NCI-H146 (cell line): ENCODE data around the gene NAV3.
"Not testable (repeated sequence)": the region's sequence is repeated elsewhere in the genome, so short reads cannot be mapped to it uniquely, and the experiment has no call there.

ENCODE experiments used
- DNase-seq: peaks from one replicate; lab custom pipeline; 2025; lab: John Stamatoyannopoulos, UW

The NAV3 gene

DNA sequence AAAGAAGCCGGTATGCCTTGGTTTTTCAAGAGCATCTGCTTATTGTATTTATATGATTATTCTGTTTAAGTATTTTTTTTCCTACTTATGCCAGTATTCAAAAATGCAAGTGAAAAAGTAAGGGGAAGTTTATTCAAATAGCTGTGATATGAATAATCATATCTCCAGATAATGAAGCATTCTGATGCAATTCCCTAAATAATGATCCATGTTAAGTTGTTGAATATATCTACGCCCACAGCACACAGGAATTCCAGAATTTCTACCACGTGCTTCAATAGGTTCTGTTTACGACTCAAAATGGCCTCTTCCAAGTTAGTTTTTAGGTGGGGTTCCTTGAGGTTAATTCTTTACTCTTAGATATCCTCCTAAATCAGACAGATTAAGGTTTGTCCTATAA, 208.3 kb downstream of the NAV3 start:
- DNase-seq = no peak

DNA sequence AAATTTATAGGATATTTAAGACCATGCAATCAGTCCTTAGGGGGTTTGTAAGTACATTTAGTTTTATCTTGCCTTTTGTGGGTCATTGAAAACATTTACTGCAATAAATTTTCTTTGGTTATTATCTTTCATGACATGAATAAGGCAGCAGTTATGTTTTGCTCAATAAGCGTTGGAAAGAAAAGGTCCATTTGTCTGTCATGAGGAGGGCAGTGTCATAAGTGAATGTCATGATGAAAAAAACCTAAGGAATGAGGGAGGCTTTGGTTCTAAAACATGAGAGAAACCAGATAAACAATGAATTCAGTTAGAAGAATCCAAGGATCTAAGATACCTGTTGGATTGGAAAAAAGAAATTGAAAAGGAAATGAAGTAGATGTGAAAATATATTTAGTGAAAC, 209.4 kb downstream of the NAV3 start:
- DNase-seq = no peak

- no peak for DNase-seq
Measured at GRCh38 chr12:78050790-78051189, 220.1 kb downstream of the NAV3 start.

GRCh38 chr12:78055545-78055944, 224.9 kb downstream of the NAV3 start:
- no peak for DNase-seq

DNA sequence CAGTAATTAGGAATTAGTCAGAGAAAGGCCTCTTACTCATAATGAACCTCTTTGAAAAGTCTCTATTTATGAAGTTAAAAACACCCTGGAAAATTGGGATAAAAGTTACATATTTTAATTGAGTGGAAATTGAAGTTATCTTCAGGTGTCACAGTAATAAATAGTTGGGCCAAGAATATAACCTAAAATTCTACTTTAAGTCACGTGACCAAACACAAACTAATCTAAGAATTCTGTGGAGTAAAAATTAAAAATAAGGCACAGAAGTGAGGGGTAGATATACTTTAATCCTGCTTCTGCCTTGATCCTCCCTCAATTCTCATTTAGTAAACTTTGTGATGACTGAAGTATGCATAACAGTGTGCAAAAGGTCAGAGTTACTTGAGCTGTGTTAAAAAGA, 226.4 kb downstream of the NAV3 start:
- DNase-seq = no peak

DNA sequence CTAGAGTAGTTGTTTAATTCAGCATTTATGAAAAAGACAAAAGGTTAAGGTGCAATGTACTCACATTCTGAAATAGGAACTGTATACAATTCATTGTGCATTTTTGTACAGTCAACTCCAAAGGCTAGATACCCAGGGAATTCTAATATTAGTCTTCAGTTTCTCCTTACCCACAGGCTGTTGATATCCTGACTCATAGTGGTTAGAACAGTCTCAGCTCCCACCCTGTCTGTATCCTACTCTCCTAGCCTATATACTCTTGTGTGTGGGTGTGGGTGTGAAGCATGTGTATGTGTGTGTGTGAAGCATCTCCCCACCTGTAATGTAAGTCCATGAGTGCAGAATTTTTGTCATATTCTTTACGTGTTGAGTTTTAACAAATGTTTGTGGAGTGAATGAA, 229.5 kb downstream of the NAV3 start:
- no peak for DNase-seq

DNA sequence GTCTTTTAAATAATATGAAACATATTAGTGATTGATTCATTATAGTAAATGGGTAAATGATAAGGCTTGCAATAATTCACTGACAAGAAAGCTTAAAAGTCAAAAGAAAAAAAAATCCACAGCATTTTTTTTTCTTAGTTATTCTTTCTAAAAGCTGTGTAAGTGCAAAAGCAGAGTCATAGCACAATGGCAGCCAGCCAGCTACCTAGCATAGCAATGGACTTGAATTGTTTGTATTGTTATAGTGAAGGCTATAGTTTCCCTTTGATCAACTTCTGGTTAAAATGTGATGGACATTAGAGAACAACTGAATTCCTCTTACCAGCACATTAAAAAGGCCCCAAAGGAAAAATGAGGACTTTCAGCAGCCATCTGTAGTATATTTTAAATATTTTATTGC, 232.1 kb downstream of the NAV3 start:
- DNase-seq = no peak

- DNase-seq = peak; percentile 28
Measured at GRCh38 chr12:78081590-78082314, 251.1 kb downstream of the NAV3 start.

DNA sequence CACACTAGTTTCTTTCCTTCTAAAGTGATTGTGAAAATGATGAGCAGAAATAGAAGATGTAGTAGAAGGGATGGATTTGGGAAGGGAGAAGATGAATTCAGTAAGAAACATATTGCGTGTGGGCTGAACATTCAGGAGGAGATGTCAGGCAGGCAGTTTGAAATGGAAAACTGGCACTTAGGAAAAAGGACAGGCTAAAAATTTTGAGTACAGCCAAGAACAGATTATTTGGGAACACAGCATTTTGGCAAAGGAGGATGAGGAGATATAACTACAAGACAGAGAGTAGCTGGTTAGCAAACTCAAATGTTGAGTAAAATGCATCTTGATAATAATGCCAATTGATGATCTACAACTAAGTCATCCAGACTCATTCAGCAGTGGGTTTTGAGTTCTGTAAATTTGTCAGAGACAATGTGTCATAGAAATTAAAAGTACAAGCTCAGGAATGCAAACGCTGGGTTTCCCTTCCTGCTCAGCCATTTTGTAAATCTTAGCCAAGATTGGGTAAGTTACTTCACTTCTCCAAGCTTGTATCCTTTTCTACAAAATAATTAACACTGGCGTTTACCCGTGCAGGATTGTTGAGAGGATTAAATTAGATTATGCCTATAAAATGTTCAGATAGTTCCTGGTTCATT, 255.0 kb downstream of the NAV3 start:
- DNase-seq = no peak

GRCh38 chr12:78086553-78087362, 256.1 kb downstream of the NAV3 start:
- DNase-seq = no peak

- DNase-seq = no peak
Measured at GRCh38 chr12:78087363-78087675, 256.6 kb downstream of the NAV3 start.

DNA sequence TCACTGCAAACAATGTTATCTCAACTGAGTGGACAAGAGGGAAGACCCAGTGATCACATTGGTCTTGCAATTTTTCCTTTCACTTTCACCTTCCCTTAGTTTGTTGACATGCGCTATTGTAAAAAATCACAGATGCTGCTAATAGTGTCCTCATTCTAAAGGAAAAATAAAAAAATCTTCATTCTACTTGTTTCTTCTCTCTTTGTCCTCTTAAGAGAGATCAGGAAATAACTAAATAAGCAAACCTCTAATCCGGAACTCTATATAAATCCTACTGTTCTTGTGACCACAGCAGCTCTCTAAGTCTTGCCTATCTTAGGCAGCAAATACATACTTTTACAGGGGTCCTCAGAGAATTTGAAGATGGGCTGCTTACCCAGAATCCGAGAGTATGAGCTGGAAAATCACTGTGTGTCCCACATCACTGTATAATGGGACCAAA, 257.7 kb downstream of the NAV3 start:
- DNase-seq = peak; percentile 21

DNA sequence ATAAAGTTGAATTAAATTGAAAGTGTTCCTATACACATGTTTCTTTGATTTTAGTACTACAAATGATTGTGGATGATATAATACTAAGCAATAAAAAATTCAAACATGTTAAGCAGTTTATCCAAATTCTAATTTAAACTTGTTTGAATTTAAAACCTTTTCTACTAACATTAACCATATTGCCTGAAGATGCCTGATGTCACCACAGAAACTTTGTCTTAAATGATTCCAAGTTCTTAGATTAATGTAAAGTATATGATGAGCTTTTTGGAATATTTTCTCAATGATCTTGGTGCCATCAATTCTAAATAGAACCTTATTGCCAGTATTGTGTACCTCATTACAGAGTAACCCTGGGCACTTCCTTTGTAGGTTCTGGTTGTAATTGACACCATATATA, 259.6 kb downstream of the NAV3 start:
- no peak for DNase-seq

- no peak for DNase-seq
Measured at GRCh38 chr12:78095623-78096022, 264.9 kb downstream of the NAV3 start.

GRCh38 chr12:78096909-78097597, 266.4 kb downstream of the NAV3 start:
- DNase-seq = no peak

DNA sequence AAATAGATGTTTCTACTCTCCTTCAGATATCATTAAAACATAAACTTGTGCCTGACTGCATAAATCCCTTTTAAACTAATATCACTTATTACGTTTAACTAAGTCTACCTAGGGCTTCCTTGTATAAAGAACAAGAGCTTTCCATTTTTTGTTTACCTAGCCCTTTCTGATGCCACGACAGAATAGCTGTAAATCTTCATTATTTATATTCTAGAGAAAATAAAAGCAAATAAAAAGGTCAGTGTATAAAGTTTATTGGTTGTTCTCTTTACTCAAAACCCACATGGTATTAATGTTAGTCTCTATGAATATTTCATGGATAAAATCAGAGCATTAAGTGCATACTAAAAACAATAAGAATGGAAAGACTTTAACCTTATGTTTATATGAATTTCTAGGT, 269.1 kb downstream of the NAV3 start:
- DNase-seq = no peak

- peak; percentile 5 for DNase-seq
Measured at GRCh38 chr12:78101113-78101876, 270.6 kb downstream of the NAV3 start.

GRCh38 chr12:78101946-78102635, 271.4 kb downstream of the NAV3 start:
- peak; percentile 47 for DNase-seq

GRCh38 chr12:78102801-78103200, 272.1 kb downstream of the NAV3 start:
- DNase-seq = not testable (repeated sequence)

DNA sequence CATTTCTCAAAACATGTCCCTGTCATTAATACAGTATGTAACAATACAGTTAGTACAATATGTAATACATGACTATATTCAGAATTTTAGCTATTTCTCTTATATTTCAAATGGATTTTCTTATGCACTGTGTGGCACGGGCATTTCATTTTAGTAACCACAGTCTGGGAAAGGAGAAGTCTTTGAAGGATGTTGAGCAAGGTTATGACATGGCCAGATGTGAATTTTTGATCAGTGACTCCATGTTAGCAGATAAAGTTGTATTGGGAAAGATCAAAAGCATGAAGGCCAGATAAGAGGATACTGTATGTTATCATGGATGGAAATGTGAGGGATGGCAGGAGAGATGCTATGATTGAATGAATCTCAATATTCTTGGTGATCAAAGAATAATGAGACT, 285.2 kb downstream of the NAV3 start:
- DNase-seq = no peak

DNA sequence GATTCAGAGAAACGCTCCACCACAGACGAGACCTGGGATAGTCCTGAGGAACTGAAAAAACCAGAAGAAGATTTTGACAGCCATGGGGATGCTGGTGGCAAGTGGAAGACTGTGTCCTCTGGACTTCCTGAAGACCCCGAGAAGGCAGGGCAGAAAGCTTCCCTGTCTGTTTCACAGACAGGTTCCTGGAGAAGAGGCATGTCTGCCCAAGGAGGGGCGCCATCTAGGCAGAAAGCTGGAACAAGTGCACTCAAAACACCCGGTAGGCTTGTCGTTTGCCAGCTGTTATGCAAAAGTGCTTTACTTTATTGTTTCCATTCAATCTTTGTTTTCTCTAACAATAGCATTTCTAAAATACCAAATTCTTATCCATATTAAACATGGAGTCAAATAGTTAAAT, 287.3 kb downstream of the NAV3 start:
- DNase-seq = peak; percentile 16
